Coronary artery (tissue), 2 donors: ENCODE measurements around the gene SAXO1.

ENCODE experiments used
- DNase-seq: peaks from one replicate; pipeline ENCODE4 v3.0.0-alpha.2; 2017; ENCODE audit warnings: low spot score
- H3K27ac ChIP-seq, 2 donors: fragments of 200-600 bp; sonication (generic); one replicate each; pipeline ENCODE4 v1.5.1; 2016 to 2019
- H3K4me3 ChIP-seq: fragments of 200-600 bp; sonication (generic); 2 replicates; pipeline ENCODE4 v1.5.1; 2016; ENCODE audit warnings: mild to moderate bottlenecking, moderate library complexity
- CTCF ChIP-seq: fragments of 200-600 bp; sonication (generic); IDR thresholded peaks from one replicate; pipeline ENCODE4 v1.5.1; 2019; ENCODE audit warnings: antibody characterized with exemption

The SAXO1 gene, protein sequence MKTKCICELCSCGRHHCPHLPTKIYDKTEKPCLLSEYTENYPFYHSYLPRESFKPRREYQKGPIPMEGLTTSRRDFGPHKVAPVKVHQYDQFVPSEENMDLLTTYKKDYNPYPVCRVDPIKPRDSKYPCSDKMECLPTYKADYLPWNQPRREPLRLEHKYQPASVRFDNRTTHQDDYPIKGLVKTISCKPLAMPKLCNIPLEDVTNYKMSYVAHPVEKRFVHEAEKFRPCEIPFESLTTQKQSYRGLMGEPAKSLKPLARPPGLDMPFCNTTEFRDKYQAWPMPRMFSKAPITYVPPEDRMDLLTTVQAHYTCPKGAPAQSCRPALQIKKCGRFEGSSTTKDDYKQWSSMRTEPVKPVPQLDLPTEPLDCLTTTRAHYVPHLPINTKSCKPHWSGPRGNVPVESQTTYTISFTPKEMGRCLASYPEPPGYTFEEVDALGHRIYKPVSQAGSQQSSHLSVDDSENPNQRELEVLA

DNA sequence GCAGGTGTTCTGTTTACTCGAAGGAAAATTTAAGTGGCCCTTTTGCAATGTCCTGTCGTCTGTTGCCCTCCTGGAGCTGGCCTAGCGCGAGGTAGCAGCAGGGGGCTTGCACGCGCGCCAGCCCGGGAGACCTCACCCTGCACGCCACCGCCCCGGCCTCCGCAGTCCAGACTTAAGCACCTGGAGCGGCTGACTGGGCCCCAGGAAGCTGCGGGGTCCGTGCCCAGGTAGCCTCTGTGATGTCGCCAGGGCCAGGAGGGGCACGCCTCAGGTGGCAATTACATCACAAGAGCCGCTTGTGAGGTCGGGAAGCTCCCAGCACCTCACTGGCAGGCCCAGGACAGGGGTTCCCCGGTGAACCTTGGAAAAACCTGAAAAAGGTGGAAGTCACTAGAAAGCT is at the start of gene SAXO1:
Gene SAXO1 (minus strand): TSS at position 195 of the 400 bp plus-strand sequence. CDS start 301 bp downstream, outside the sequence.
- Histone ChIP-seq H3K27ac (no peak within 1 kb of the TSS), H3K4me3 (no peak within 1 kb of the TSS)
- no peak for DNase-seq
- TF ChIP-seq CTCF: no peak

DNA sequence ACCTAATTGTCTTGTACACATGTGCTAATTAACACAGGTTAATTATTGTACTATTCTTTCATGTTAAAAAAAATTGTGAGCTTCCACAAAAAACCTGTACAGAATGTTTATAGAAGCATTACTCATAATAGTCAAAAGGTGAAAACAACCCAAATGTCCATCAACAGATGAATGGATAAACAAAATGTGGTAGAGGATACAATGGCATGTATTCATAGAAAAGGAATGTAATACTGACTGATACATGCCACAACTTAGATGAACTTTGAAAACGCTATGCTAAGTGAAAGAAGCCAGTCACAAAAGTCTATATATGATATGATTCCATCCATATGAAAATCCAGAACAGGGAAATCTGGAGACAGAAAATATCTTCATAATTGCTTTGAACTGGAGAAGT is 41.8 kb upstream of the SAXO1 start:
- Histone ChIP-seq H3K27ac (no peak overlapping the region), H3K4me3 (no peak overlapping the region)
- DNase-seq: no peak
- no peak for TF ChIP-seq CTCF

- Histone ChIP-seq H3K4me3 (no peak overlapping the region), H3K27ac (no peak overlapping the region)
- no peak for DNase-seq
- no peak for TF ChIP-seq CTCF
Measured at GRCh38 chr9:19074229-19074628, 41.2 kb upstream of the SAXO1 start.

GRCh38 chr9:19057033-19057432 is 24.0 kb upstream of the SAXO1 start:
- no peak for TF ChIP-seq CTCF
- no peak for DNase-seq
- H3K27ac ChIP-seq: no peak overlapping the region
- no peak overlapping the region for H3K4me3 ChIP-seq

- H3K4me3 ChIP-seq: peak overlapping the region; percentile 98
- no peak for DNase-seq
- TF ChIP-seq CTCF: no peak
- H3K27ac ChIP-seq: peak overlapping the region in 1 of 2 donors; percentile 99
Measured at GRCh38 chr9:19050637-19051591, 17.9 kb upstream of the SAXO1 start.

GRCh38 chr9:19049917-19050636 is 17.1 kb upstream of the SAXO1 start:
- no peak for TF ChIP-seq CTCF
- H3K27ac ChIP-seq: peak overlapping the region; percentile 99 to 100
- no peak for DNase-seq
- H3K4me3 ChIP-seq: peak overlapping the region; percentile 98
